WI38 (cell line): ENCODE measurements around the gene ITGA6.

Experiments used
- H3K4me3 ChIP-seq: 2 replicates; pipeline ENCODE4 v1.5.1; 2011; ENCODE audit warnings: low read depth, mild to moderate bottlenecking, control low read depth, low read length
- CTCF ChIP-seq: IDR thresholded peaks from 2 replicates; pipeline ENCODE4 v1.5.1; 2012; ENCODE audit warnings: low read depth, mild to moderate bottlenecking, control low read depth, low read length

ITGA6 gene

GRCh38 chr2:172467382-172467781, 40.0 kb downstream of the ITGA6 start:
- no peak overlapping the region for H3K4me3 ChIP-seq
- no peak for TF ChIP-seq CTCF

GRCh38 chr2:172470958-172471922, 43.9 kb downstream of the ITGA6 start:
- TF ChIP-seq CTCF, result no peak
- H3K4me3 ChIP-seq, result no peak overlapping the region

GRCh38 chr2:172472446-172473033, 45.2 kb downstream of the ITGA6 start:
- TF ChIP-seq CTCF, result no peak

GRCh38 chr2:172473167-172473566, 45.8 kb downstream of the ITGA6 start:
- no peak for TF ChIP-seq CTCF
- no peak overlapping the region for H3K4me3 ChIP-seq

More at GRCh38 chr2:172472446-172473033, 45.2 kb downstream of the ITGA6 start:
- H3K4me3 ChIP-seq, result no peak overlapping the region

GRCh38 chr2:172478353-172478752, 51.0 kb downstream of the ITGA6 start:
- TF ChIP-seq CTCF, result no peak
- no peak overlapping the region for H3K4me3 ChIP-seq

- TF ChIP-seq CTCF, result no peak
These were observed 53.2 kb downstream of the ITGA6 start for GRCh38 chr2:172480301-172481218.

More at GRCh38 chr2:172480301-172481218, 53.2 kb downstream of the ITGA6 start:
- H3K4me3 ChIP-seq, result no peak overlapping the region
